Endothelial cell of umbilical vein (primary cell): ENCODE measurements around the gene P2RY2. TPM values are rescaled to one million over a fixed set of nuclear protein-coding genes. Genes with fewer than 3 reads are reported as not detected.

ENCODE experiments used
- BruUV-seq: library from RNA; stranded (reverse); fragments of 400-500 nt; replicated peaks from 2 replicates; lab custom pipeline; 2021; lab: Mats Ljungman, UMichigan
- CTCF ChIA-PET: fragments of 300-600, 350-600 bp; sonication (Branson Sonifier 250); formaldehyde crosslinking; loops from one replicate; lab custom pipeline; 2021; ENCODE audit warnings: antibody characterized with exemption, inconsistent platforms; lab: Charles Lee
- POLR2A ChIA-PET: fragments of 300-600, 350-600 bp; sonication (Branson Sonifier 250); formaldehyde crosslinking; loops from one replicate; lab custom pipeline; 2021; ENCODE audit warnings: antibody characterized with exemption, inconsistent platforms; lab: Charles Lee
- DNase-seq: peaks from one replicate; pipeline ENCODE4 v3.0.0-alpha.2; 2011; ENCODE audit warnings: low read depth, low spot score
- FAIRE-seq: peaks from 2 replicates; lab custom pipeline; 2011; peaks lifted over from hg19 to GRCh38; lab: Jason Lieb, UNC
- H2AFZ ChIP-seq: 2 replicates; pipeline ENCODE4 v1.6.0; 2012; ENCODE audit warnings: low read depth, low read length, control low read depth, inconsistent platforms
- H3K27ac ChIP-seq: 2 replicates; pipeline ENCODE4 v1.5.1; 2011; ENCODE audit warnings: low read depth, mild to moderate bottlenecking, control low read depth, low read length, moderate library complexity; ENCODE audit not compliant: insufficient read depth
- H3K27me3 ChIP-seq, 2 experiments: 2 replicates each; pipeline versions ENCODE4 v1.6.0 to v1.6.1; 2011; ENCODE audit warnings: low read length in 2 of 2, mixed read lengths in 1 of 2; ENCODE audit not compliant: control insufficient read depth in 2 of 2, insufficient read depth in 2 of 2
- H3K36me3 ChIP-seq, 2 experiments: 2 replicates in 1 of 2; 3 replicates in 1 of 2; pipeline ENCODE4 v1.5.1; 2011; ENCODE audit warnings: low read length in 2 of 2, mild to moderate bottlenecking in 1 of 2, moderate library complexity in 1 of 2; ENCODE audit not compliant: control insufficient read depth in 2 of 2, insufficient read depth in 2 of 2; ENCODE audit errors: extremely low read depth in 1 of 2
- H3K4me1 ChIP-seq: 3 replicates; pipeline ENCODE4 v1.5.1; 2011; ENCODE audit warnings: mild to moderate bottlenecking, low read length; ENCODE audit not compliant: control insufficient read depth, insufficient read depth; ENCODE audit errors: extremely low read depth
- H3K4me2 ChIP-seq: 2 replicates; pipeline ENCODE4 v1.6.1; 2011; ENCODE audit warnings: low read length, control low read depth, mixed read lengths; ENCODE audit not compliant: insufficient read depth
- H3K4me3 ChIP-seq, 3 experiments: fragments of 200-600 bp in 1 of 3; sonication (generic), shearing (Covaris generic) in 1 of 3; replicated peaks in 1 of 3; 2 replicates each; pipeline ENCODE4 v1.5.1; 2011 to 2016; ENCODE audit warnings: control low read depth in 3 of 3, low read length in 3 of 3, mild to moderate bottlenecking in 2 of 3, inconsistent platforms in 1 of 3, low read depth in 1 of 3, moderate library complexity in 1 of 3; ENCODE audit not compliant: insufficient read depth in 1 of 3
- H3K79me2 ChIP-seq: 2 replicates; pipeline ENCODE4 v1.6.0; 2012; ENCODE audit warnings: low read length, inconsistent platforms; ENCODE audit not compliant: control insufficient read depth, insufficient read depth
- H3K9ac ChIP-seq: replicated peaks from 2 replicates; pipeline ENCODE3; 2011; ENCODE audit warnings: low read length, control low read depth; ENCODE audit not compliant: insufficient read depth; ENCODE audit errors: extremely low read depth
- H3K9me1 ChIP-seq: replicated peaks from 3 replicates; pipeline ENCODE4 v1.6.0; 2011; ENCODE audit warnings: mild to moderate bottlenecking, low read length; ENCODE audit not compliant: control insufficient read depth, insufficient read depth; ENCODE audit errors: extremely low read depth
- H3K9me3 ChIP-seq: replicated peaks from 2 replicates; pipeline ENCODE4 v1.5.1; 2012; ENCODE audit warnings: low read length, inconsistent platforms; ENCODE audit not compliant: control insufficient read depth, insufficient read depth
- H4K20me1 ChIP-seq: replicated peaks from 2 replicates; pipeline ENCODE3; 2011; ENCODE audit warnings: mild to moderate bottlenecking, low read length; ENCODE audit not compliant: control insufficient read depth, insufficient read depth; ENCODE audit errors: extremely low read depth
- EZH2 ChIP-seq: IDR thresholded peaks from 2 replicates; pipeline ENCODE4 v1.6.1; 2012; ENCODE audit warnings: borderline replicate concordance, low read depth, mild to moderate bottlenecking, moderate library complexity, low read length, inconsistent platforms; ENCODE audit not compliant: severe bottlenecking
- FOS ChIP-seq: IDR thresholded peaks from 2 replicates; pipeline ENCODE4 v1.6.1; 2011; ENCODE audit warnings: mild to moderate bottlenecking, low read length, moderate library complexity, borderline replicate concordance; ENCODE audit not compliant: insufficient read depth
- GATA2 ChIP-seq: IDR thresholded peaks from 2 replicates; pipeline ENCODE4 v1.7.0; 2011; ENCODE audit warnings: low read depth, mild to moderate bottlenecking, moderate library complexity, mixed read lengths, low read length; ENCODE audit not compliant: insufficient read length, insufficient read depth
- JUN ChIP-seq: IDR thresholded peaks from 2 replicates; pipeline ENCODE4 v1.6.1; 2011; ENCODE audit warnings: borderline replicate concordance, low read depth; ENCODE audit not compliant: insufficient read length, insufficient read depth
- MAX ChIP-seq: IDR thresholded peaks from 2 replicates; pipeline ENCODE4 v1.6.1; 2011; ENCODE audit not compliant: insufficient read depth, insufficient read length
- MYC ChIP-seq: IDR thresholded peaks from one replicate; pipeline ENCODE4 v1.6.1; 2011; ENCODE audit warnings: mild to moderate bottlenecking, low read depth, low read length
- POLR2A ChIP-seq: IDR thresholded peaks from 2 replicates; pipeline ENCODE4 v1.6.1; 2012; ENCODE audit warnings: low read depth, mild to moderate bottlenecking, control low read depth, low read length
- POLR2AphosphoS5 ChIP-seq: IDR thresholded peaks from 2 replicates; pipeline ENCODE4 v1.6.1; 2012; ENCODE audit warnings: low read depth, mild to moderate bottlenecking, control low read depth, low read length, moderate library complexity; ENCODE audit not compliant: insufficient read depth
- dilution Hi-C: fragments of 300-500 bp; cut with MboI; formaldehyde crosslinking; loops from one replicate; pipeline ENCODE4 v1.15.0; 2019; ENCODE audit warnings: low sequenced_read_pairs; ENCODE audit not compliant: extremely low pct_ligation_motif_present
- intact Hi-C: fragments of 100-400 bp; cut with micrococcal nuclease; formaldehyde crosslinking; loops from one replicate; pipeline ENCODE4 v1.10.0; 2022
- polyA plus RNA-seq, 4 experiments: library from polyadenylated mRNA; depleted of rRNA in 3 of 4; stranded (reverse) in 3 of 4; unstranded in 1 of 4; fragments of >200 nt; gene quantifications; 2 replicates each; pipeline versions ENCODE4 v1.2.1 to v1.2.3, GENCODE V29; 2011 to 2012; ENCODE audit warnings: missing spikeins in 1 of 4
- total RNA-seq: library from RNA; stranded (reverse); gene quantifications from 2 replicates; pipeline ENCODE4 v1.2.3, GENCODE V29; 2021

Gene P2RY2
- total and polyA plus RNA-seq, 2 donors (not counting 3 experiments of a cell fraction or from before 2014, with no cell fraction given), result 4.8 to 5.6 TPM

DNA sequence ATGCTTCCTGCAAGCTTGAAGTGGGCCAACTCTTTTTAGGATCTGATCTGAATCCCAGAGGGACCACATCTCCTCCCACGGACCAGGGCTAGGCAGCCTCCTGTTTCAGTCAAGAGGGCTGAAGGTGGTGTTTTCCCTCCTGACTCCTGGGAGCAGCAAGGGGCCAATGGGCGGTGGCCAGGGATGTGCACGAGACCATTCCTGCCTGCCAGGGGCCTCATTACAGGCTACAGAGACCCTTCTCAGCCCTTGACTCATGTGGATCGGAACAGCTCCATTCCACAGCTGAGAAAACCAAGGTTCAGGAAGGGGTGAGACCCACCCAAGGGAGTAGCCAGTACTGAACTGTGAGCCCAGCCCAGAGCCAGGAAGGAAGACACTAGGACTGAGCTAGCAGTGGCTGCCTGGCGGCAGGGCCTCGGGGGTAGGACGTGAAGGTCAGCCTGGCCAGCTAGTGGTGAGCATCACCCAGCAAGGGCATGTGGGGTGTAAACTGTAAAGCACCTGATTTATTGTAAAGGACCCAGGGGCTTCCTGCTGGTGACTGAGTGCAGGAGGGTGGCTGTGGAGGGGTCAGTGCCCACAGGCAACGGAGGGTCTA, 50.7 kb downstream of the P2RY2 start:
- no peak overlapping the region for H3K4me2 ChIP-seq
- no peak overlapping the region for H3K27ac ChIP-seq
- DNase-seq, result no peak
- no peak overlapping the region for H3K9ac ChIP-seq
- no peak for FAIRE-seq
- no peak overlapping the region for H3K4me3 ChIP-seq
- no TSS peak for BruUV-seq
- intact Hi-C loops, result no loop called here
- peaks cover 14 to 20% of the 10 kb centered on the region in 2 experiments for H3K27me3 ChIP-seq
- dilution Hi-C loops, result no loop called here
- H3K9me1 ChIP-seq, result no peaks in the 10 kb centered on the region
- no peaks in the 10 kb centered on the region for H3K9me3 ChIP-seq
- no peaks in the 10 kb centered on the region for H3K36me3 ChIP-seq
- ChIA-PET CTCF (interaction anchor here (1.1 to 1.8 kb wide), 4 partner anchors 14 to 84 kb away, joined by 3 to 10 read pairs (median 5); no protein-coding TSS in a partner anchor), POLR2A (no interaction called here)
- H3K79me2 ChIP-seq, result no peaks in the 10 kb centered on the region
- no peak overlapping the region for H2AFZ ChIP-seq
- no peaks in the 10 kb centered on the region for H3K4me1 ChIP-seq
- TF ChIP-seq MAX, result no peak
- TF ChIP-seq POLR2AphosphoS5, result no peak
- no peak for TF ChIP-seq JUN
- no peak for TF ChIP-seq GATA2
- no peak for TF ChIP-seq EZH2
- no peak for TF ChIP-seq MYC
- no peak for TF ChIP-seq POLR2A
- no peak for TF ChIP-seq FOS
- H4K20me1 ChIP-seq, result no peaks in the 10 kb centered on the region
